A673 (cell line): ENCODE data around the gene POGK. TPM values are rescaled to one million over a fixed set of nuclear protein-coding genes. Genes with fewer than 3 reads are reported as not detected.

ENCODE experiments used
- BruUV-seq: library from RNA; stranded (reverse); fragments of 400-500 nt; replicated peaks from 2 replicates; lab custom pipeline; 2021; lab: Mats Ljungman, UMichigan
- CTCF ChIA-PET: fragments of 300-600 bp; sonication (Branson Sonifier 250); formaldehyde crosslinking; loops from one replicate; lab custom pipeline; 2022; ENCODE audit warnings: antibody characterized with exemption; lab: Charles Lee
- POLR2A ChIA-PET: fragments of 300-600 bp; sonication (Branson Sonifier 250); formaldehyde crosslinking; loops from one replicate; lab custom pipeline; 2022; ENCODE audit warnings: antibody characterized with exemption; ENCODE audit not compliant: low non-redundant PET; lab: Charles Lee
- DNase-seq: peaks from one replicate; pipeline ENCODE4 v3.0.0-alpha.2; 2015; ENCODE audit warnings: low spot score
- H3K27ac ChIP-seq: fragments of 200-600 bp; sonication (generic); 2 replicates; pipeline ENCODE4 v1.5.1; 2016; ENCODE audit warnings: mixed run types, low read depth, mild to moderate bottlenecking, mixed read lengths, antibody characterized with exemption, low read length; ENCODE audit not compliant: poor library complexity, severe bottlenecking
- H3K27me3 ChIP-seq: fragments of 200-600 bp; sonication (generic); replicated peaks from 2 replicates; pipeline ENCODE4 v1.6.1; 2017; ENCODE audit warnings: mixed run types, low read depth, mild to moderate bottlenecking, mixed read lengths, antibody characterized with exemption, low read length; ENCODE audit not compliant: insufficient read depth, poor library complexity
- H3K36me3 ChIP-seq: fragments of 200-600 bp; sonication (generic); 2 replicates; pipeline ENCODE4 v1.6.1; 2016; ENCODE audit warnings: mixed run types, mild to moderate bottlenecking, mixed read lengths, antibody characterized with exemption, low read length; ENCODE audit not compliant: insufficient read depth, poor library complexity, severe bottlenecking
- H3K4me1 ChIP-seq: fragments of 200-600 bp; sonication (generic); 2 replicates; pipeline ENCODE4 v1.6.1; 2017; ENCODE audit warnings: mixed run types, mild to moderate bottlenecking, mixed read lengths, antibody characterized with exemption, low read length; ENCODE audit not compliant: insufficient read depth, poor library complexity, severe bottlenecking
- H3K4me3 ChIP-seq: fragments of 200-600 bp; sonication (generic); 2 replicates; pipeline ENCODE4 v1.5.1; 2016; ENCODE audit warnings: low read depth, mixed run types, mild to moderate bottlenecking, mixed read lengths, low read length; ENCODE audit not compliant: poor library complexity, severe bottlenecking
- H3K9me3 ChIP-seq: fragments of 200-600 bp; sonication (generic); 2 replicates; pipeline ENCODE4 v1.6.1; 2016; ENCODE audit warnings: mixed run types, low read depth, mild to moderate bottlenecking, mixed read lengths, antibody characterized with exemption, low read length; ENCODE audit not compliant: poor library complexity, severe bottlenecking
- EZH2 ChIP-seq: fragments of 200-600 bp; sonication (generic); IDR thresholded peaks from 2 replicates; pipeline ENCODE4 v1.6.1; 2017; ENCODE audit warnings: borderline replicate concordance, low read depth, mild to moderate bottlenecking, mixed read lengths, antibody characterized with exemption, low read length; ENCODE audit not compliant: poor library complexity, severe bottlenecking
- intact Hi-C: fragments of 100-400 bp; cut with micrococcal nuclease; formaldehyde crosslinking; loops from one replicate; pipeline ENCODE4 v1.10.0; 2022; ENCODE audit not compliant: unreplicated experiment
- total RNA-seq: library from RNA; stranded (reverse); gene quantifications from 2 replicates; pipeline ENCODE4 v1.2.3, GENCODE V29; 2021
- TF ChIP-seq, protein P1 (sequence below): fragments of 300-800, 200-600 bp; sonication (generic); conservative IDR thresholded peaks from 2 replicates; pipeline ENCODE4 v1.5.1; 2017; ENCODE audit warnings: low read depth, mild to moderate bottlenecking, antibody characterized with exemption, low read length, moderate library complexity, mixed read lengths

POGK gene
- total RNA-seq, 1 experiment from 2014 or later = 44.1 TPM

DNA sequence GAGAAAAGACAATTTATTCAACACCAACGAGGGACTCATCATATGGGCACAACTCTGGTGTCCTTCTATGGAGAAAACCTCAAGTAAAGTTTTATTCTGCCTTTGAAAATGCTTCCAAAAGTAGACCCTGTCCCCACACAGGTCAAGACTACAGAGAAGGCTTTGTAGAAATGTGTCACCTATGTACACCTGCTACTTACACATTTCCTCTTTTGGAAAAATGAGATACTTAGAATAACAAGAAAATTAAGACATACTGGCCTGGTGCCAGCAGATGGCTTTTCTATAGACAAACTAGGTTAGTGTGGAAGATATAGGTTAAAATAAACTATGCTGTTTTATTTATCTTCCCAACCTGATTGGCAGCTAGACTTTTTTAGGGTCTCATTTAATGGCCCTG, 13.6 kb downstream of the POGK start:
- TF ChIP-seq, protein P1, sequence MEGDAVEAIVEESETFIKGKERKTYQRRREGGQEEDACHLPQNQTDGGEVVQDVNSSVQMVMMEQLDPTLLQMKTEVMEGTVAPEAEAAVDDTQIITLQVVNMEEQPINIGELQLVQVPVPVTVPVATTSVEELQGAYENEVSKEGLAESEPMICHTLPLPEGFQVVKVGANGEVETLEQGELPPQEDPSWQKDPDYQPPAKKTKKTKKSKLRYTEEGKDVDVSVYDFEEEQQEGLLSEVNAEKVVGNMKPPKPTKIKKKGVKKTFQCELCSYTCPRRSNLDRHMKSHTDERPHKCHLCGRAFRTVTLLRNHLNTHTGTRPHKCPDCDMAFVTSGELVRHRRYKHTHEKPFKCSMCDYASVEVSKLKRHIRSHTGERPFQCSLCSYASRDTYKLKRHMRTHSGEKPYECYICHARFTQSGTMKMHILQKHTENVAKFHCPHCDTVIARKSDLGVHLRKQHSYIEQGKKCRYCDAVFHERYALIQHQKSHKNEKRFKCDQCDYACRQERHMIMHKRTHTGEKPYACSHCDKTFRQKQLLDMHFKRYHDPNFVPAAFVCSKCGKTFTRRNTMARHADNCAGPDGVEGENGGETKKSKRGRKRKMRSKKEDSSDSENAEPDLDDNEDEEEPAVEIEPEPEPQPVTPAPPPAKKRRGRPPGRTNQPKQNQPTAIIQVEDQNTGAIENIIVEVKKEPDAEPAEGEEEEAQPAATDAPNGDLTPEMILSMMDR = no peak
- TF ChIP-seq EZH2 = no peak
- Histone ChIP-seq H3K27me3 (no peaks in the 10 kb centered on the region), H3K9me3 (no peaks in the 10 kb centered on the region), H3K36me3 (peaks cover 93% of the 10 kb centered on the region), H3K27ac (no peak overlapping the region), H3K4me3 (no peak overlapping the region), H3K4me1 (no peaks in the 10 kb centered on the region)
- no TSS peak for BruUV-seq
- intact Hi-C loops = no loop called here
- ChIA-PET POLR2A (no interaction called here), CTCF (no interaction called here)
- DNase-seq = no peak

DNA sequence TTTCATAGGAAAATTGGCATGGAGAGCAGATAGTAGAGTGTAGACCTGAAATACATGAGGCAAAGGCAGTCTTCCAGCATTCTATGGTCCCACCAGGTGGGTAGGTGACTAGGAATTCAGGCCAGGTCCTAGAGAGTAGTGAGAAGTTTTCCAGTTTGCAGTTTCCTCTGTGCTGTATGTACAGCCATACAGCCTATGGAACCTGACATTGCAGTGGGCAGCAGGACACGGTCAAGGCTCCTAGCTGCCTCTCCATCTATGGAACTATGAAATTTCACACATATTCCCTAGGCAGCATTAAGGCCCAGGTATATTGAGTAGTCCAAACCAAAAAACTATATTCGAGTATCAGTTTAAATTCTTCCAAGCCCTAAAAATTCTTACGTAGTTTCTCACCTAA, 16.3 kb downstream of the POGK start:
- no peak for DNase-seq
- Histone ChIP-seq H3K27ac (no peak overlapping the region), H3K4me1 (no peaks in the 10 kb centered on the region), H3K4me3 (no peak overlapping the region), H3K27me3 (no peaks in the 10 kb centered on the region), H3K36me3 (peaks cover 90% of the 10 kb centered on the region), H3K9me3 (no peaks in the 10 kb centered on the region)
- intact Hi-C loops = no loop called here
- POLR2A ChIA-PET = no interaction called here
- CTCF ChIA-PET = no interaction called here
- TF ChIP-seq, protein P1 = no peak
- no peak for TF ChIP-seq EZH2
- BruUV-seq = no TSS peak

DNA sequence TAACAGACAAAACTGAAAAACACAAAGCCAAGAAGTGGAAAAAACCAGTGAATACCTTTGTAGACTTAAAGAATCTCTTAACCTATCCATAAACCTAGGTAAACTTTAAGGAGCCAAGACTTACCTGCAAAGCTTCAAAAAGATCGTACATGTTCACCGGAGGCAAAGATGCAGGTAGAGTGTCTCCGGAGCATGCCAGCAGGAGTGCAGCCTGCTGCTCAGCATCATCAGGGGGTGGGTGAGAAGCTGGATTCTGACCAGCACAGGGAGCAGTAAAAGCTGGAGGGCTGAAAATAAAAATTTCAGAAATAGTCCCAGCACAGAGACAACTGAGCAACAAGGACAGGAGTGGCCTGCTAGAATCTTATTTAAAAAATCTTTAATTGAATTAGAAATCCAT, 18.7 kb downstream of the POGK start:
- CTCF ChIA-PET = no interaction called here
- peaks cover 93% of the 10 kb centered on the region for H3K36me3 ChIP-seq
- no peak for TF ChIP-seq EZH2
- TF ChIP-seq, protein P1 = no peak

More for the DNA sequence above, 18.7 kb downstream of the POGK start:
- Histone ChIP-seq H3K4me1 (no peaks in the 10 kb centered on the region), H3K4me3 (no peak overlapping the region), H3K9me3 (no peaks in the 10 kb centered on the region), H3K27ac (no peak overlapping the region), H3K27me3 (no peaks in the 10 kb centered on the region)
- POLR2A ChIA-PET = no interaction called here
- BruUV-seq = no TSS peak
- no peak for DNase-seq
- intact Hi-C loops = no loop called here
